HepG2 (cell line): ENCODE data around the gene USP38. TPM values are rescaled to one million over a fixed set of nuclear protein-coding genes. Genes with fewer than 3 reads are reported as not detected.

Experiments
- ATAC-seq: fragments of 200-7000 bp; cut with Tn5 transposase; 3 replicates; pipeline ENCODE4 v1.9.1; 2020; ENCODE audit warnings: mild to moderate bottlenecking, moderate library complexity
- BruUV-seq: library from RNA; stranded (reverse); fragments of 400-500 nt; replicated peaks from 2 replicates; lab custom pipeline; 2021; lab: Mats Ljungman, UMichigan
- CTCF ChIA-PET: fragments of 300-600 bp; formaldehyde crosslinking; extraction: SDS; loops from one replicate; lab custom pipeline; 2021; ENCODE audit warnings: low total read pairs, inconsistent platforms, low intra/inter-chr PET ratio; lab: Yijun Ruan, JAX
- POLR2A ChIA-PET: fragments of 350-600 bp; sonication (Branson Sonifier 250); formaldehyde crosslinking; loops from one replicate; lab custom pipeline; 2020; ENCODE audit warnings: antibody characterized with exemption, inconsistent platforms; lab: Yijun Ruan, JAX
- DNase-seq: peaks from one replicate; pipeline ENCODE4 v3.0.0-alpha.2; 2015; ENCODE audit warnings: low spot score
- FAIRE-seq: peaks from 3 replicates; lab custom pipeline; 2011; peaks lifted over from hg19 to GRCh38; lab: Jason Lieb, UNC
- H2AFZ ChIP-seq: one replicate; pipeline ENCODE4 v1.6.1; 2011; ENCODE audit warnings: low read length, inconsistent platforms
- H3K27ac ChIP-seq: fragments of 300-600 bp; 3 replicates; pipeline ENCODE4 v1.8.0; 2011; ENCODE audit warnings: mixed run types, mild to moderate bottlenecking, mixed read lengths, low read length, inconsistent platforms; ENCODE audit not compliant: insufficient read depth; ENCODE audit errors: extremely low read length
- H3K27me3 ChIP-seq, 2 experiments: fragments of 200-600 bp in 1 of 2; 2 replicates in 1 of 2; 3 replicates in 1 of 2; pipeline versions ENCODE4 v1.6.0 to v1.8.0; 2011; ENCODE audit warnings: low read length in 2 of 2, mild to moderate bottlenecking in 2 of 2, moderate library complexity in 2 of 2, inconsistent platforms in 1 of 2; ENCODE audit not compliant: insufficient read depth in 2 of 2, control insufficient read depth in 1 of 2
- H3K36me3 ChIP-seq, 2 experiments: fragments of 200-600 bp in 1 of 2; replicated peaks in 1 of 2; 2 replicates in 1 of 2; 3 replicates in 1 of 2; pipeline versions ENCODE4 v1.5.1 to v1.8.0; 2011; ENCODE audit warnings: low read length in 2 of 2, inconsistent platforms in 1 of 2; ENCODE audit not compliant: insufficient read depth in 2 of 2, control insufficient read depth in 1 of 2
- H3K4me1 ChIP-seq: 2 replicates; pipeline ENCODE4 v1.5.1; 2012; ENCODE audit warnings: low read length, inconsistent platforms; ENCODE audit not compliant: insufficient read depth
- H3K4me2 ChIP-seq: 2 replicates; pipeline ENCODE4 v1.6.0; 2011; ENCODE audit warnings: low read depth, low read length, inconsistent platforms
- H3K4me3 ChIP-seq, 3 experiments: fragments of 200-600 bp in 1 of 3; sonication (generic), shearing (Covaris generic) in 1 of 3; replicated peaks in 1 of 3; 2 replicates each; pipeline ENCODE4 v1.5.1; 2011 to 2016; ENCODE audit warnings: low read length in 3 of 3, inconsistent platforms in 2 of 3, low read depth in 2 of 3, mild to moderate bottlenecking in 2 of 3, control low read depth in 1 of 3, mixed read lengths in 1 of 3; ENCODE audit not compliant: insufficient read depth in 1 of 3
- H3K79me2 ChIP-seq: one replicate; pipeline ENCODE4 v1.6.1; 2011; ENCODE audit warnings: low read length, inconsistent platforms; ENCODE audit not compliant: insufficient read depth
- H3K9ac ChIP-seq: 2 replicates; pipeline ENCODE4 v1.6.0; 2011; ENCODE audit warnings: mild to moderate bottlenecking, low read depth, low read length, inconsistent platforms; ENCODE audit not compliant: insufficient read depth
- H3K9me3 ChIP-seq: 2 replicates; pipeline ENCODE4 v1.5.1; 2012; ENCODE audit warnings: mild to moderate bottlenecking, low read length
- H4K20me1 ChIP-seq: 2 replicates; pipeline ENCODE4 v1.6.0; 2011; ENCODE audit warnings: inconsistent platforms, mild to moderate bottlenecking, low read length, moderate library complexity; ENCODE audit not compliant: insufficient read depth
- FOXK2 ChIP-seq: fragments of 450-650 bp; IDR thresholded peaks from 2 replicates; pipeline ENCODE4 v1.6.1; 2016
- MAFF ChIP-seq: IDR thresholded peaks from 2 replicates; pipeline ENCODE4 v1.6.1; 2011; ENCODE audit warnings: low read depth, low read length, improper control_type of control experiment
- MAFK ChIP-seq, 2 experiments: IDR thresholded peaks in 1 of 2; conservative IDR thresholded peaks in 1 of 2; 2 replicates each; pipeline ENCODE4 v1.6.1; 2011; ENCODE audit warnings: improper control_type of control experiment in 2 of 2, low read length in 2 of 2
- NFATC3 ChIP-seq: sonication (generic); formaldehyde crosslinking; IDR thresholded peaks from 2 replicates; pipeline ENCODE4 v1.5.1; 2020; ENCODE audit warnings: mild to moderate bottlenecking, missing genetic modification reagents
- NR2F1 ChIP-seq, 2 experiments: fragments of 450-650 bp in 1 of 2; formaldehyde crosslinking in 1 of 2; IDR thresholded peaks; 2 replicates each; pipeline versions ENCODE4 v1.5.0 to v1.6.1; 2016 to 2020; ENCODE audit warnings: mild to moderate bottlenecking in 1 of 2, missing compliant biosample characterization in 1 of 2, missing genetic modification reagents in 1 of 2, moderate library complexity in 1 of 2
- NR2F6 ChIP-seq, 2 experiments: IDR thresholded peaks; 2 replicates each; pipeline ENCODE4 v1.6.1; 2016; ENCODE audit warnings: antibody characterized with exemption in 1 of 2, mild to moderate bottlenecking in 1 of 2
- ZNF281 ChIP-seq: sonication (generic); formaldehyde crosslinking; IDR thresholded peaks from 2 replicates; pipeline ENCODE4 v1.4.0; 2020; ENCODE audit warnings: missing genetic modification reagents, borderline replicate concordance
- ZNF282 ChIP-seq: fragments of 450-650 bp; IDR thresholded peaks from 2 replicates; pipeline ENCODE4 v1.6.1; 2018; ENCODE audit not compliant: partially characterized antibody
- ZNF326 ChIP-seq: sonication (generic); formaldehyde crosslinking; IDR thresholded peaks from 2 replicates; pipeline ENCODE4 v1.4.0; 2020; ENCODE audit warnings: missing genetic modification reagents, borderline replicate concordance
- ZNF569 ChIP-seq: sonication (generic); formaldehyde crosslinking; IDR thresholded peaks from 2 replicates; pipeline ENCODE4 v1.5.0; 2020; ENCODE audit warnings: mild to moderate bottlenecking, missing genetic modification reagents, moderate library complexity, borderline replicate concordance
- ZNF761 ChIP-seq: sonication (generic); formaldehyde crosslinking; conservative IDR thresholded peaks from 2 replicates; pipeline ENCODE4 v1.4.0; 2020; ENCODE audit warnings: mild to moderate bottlenecking, missing genetic modification reagents
- ZSCAN22 ChIP-seq: sonication (generic); formaldehyde crosslinking; IDR thresholded peaks from 2 replicates; pipeline ENCODE4 v1.4.0; 2020; ENCODE audit warnings: mild to moderate bottlenecking, missing genetic modification reagents
- WGBS: methylation state at CpG from one replicate; pipeline ENCODE4 v1.1.6; 2017; ENCODE audit warnings: low lambda C conversion rate; 5-methylcytosine and 5-hydroxymethylcytosine counted together
- in situ Hi-C: cut with HindIII; loops from 2 replicates; pipeline ENCODE4 v1.10.0; 2017; ENCODE audit warnings: low pct_unique_long_range_greater_than_20kb; ENCODE audit not compliant: extremely low pct_ligation_motif_present
- intact Hi-C: fragments of 100-400 bp; cut with micrococcal nuclease; formaldehyde crosslinking; loops from one replicate; pipeline ENCODE4 v1.10.0; 2022; ENCODE audit not compliant: unreplicated experiment
- polyA plus RNA-seq, 8 experiments: library from polyadenylated mRNA; depleted of rRNA in 3 of 8; stranded (reverse) in 7 of 8; unstranded in 1 of 8; fragments of >200 nt; fragmentation: Illumina TruSeq in 4 of 8; extraction: Trizol in 4 of 8; gene quantifications; 2 replicates each; pipeline versions ENCODE4 v1.2.1 to v1.2.3, GENCODE V29; 2011 to 2016; ENCODE audit warnings: low read depth in 4 of 8, missing spikeins in 1 of 8, mixed read lengths in 1 of 8; ENCODE audit not compliant: insufficient read depth in 1 of 8
- total RNA-seq, 5 experiments: library from RNA; depleted of rRNA; stranded (reverse); fragments of >200 nt; fragmentation: Illumina TruSeq; extraction: Trizol; gene quantifications; 2 replicates each; pipeline ENCODE4 v1.2.3, GENCODE V29; 2016; ENCODE audit warnings: low read depth in 1 of 5
- TF ChIP-seq, protein P1 (sequence below): fragments of 450-650 bp; IDR thresholded peaks from 2 replicates; pipeline ENCODE4 v1.6.1; 2016

The USP38 gene
- total and polyA plus RNA-seq, 2 of the 13 experiments (the other 11 are each of a cell fraction or from before 2014, with no cell fraction given) = 4.5 to 11.8 TPM

GRCh38 chr4:143240939-143241679, 56.4 kb downstream of the USP38 start:
- no peaks in the 10 kb centered on the region for H4K20me1 ChIP-seq
- ATAC-seq = peak; percentile 70
- H3K27me3 ChIP-seq = no peaks in the 10 kb centered on the region
- H3K9me3 ChIP-seq = peaks cover 3% of the 10 kb centered on the region; the same call in 1 of the 2 replicates
- H3K4me3 ChIP-seq = no peak overlapping the region
- no peak for TF ChIP-seq ZSCAN22
- TF ChIP-seq FOXK2 = no peak
- peak in 1 of 2 experiments; percentile 54; a peak in 2 of 4 replicates for TF ChIP-seq NR2F1 (CRISPR knock-in tag; IDR thresholded peaks at IDR 0.05)
- TF ChIP-seq NR2F6 (IDR thresholded peaks at IDR 0.05) = no peak; the same call in none of the 2 replicates
- TF ChIP-seq NR2F6 (CRISPR knock-in tag; IDR thresholded peaks at IDR 0.05) = peak; percentile 49; the same call in 1 of the 2 replicates
- in situ Hi-C loops = no loop called here
- H3K79me2 ChIP-seq = no peaks in the 10 kb centered on the region
- ChIA-PET POLR2A (interaction anchor here (1.8 to 2.7 kb wide), 2 partner anchors 16 to 96 kb away, joined by 4 to 11 read pairs; no protein-coding TSS in a partner anchor), CTCF (no interaction called here)
- FAIRE-seq = no peak
- WGBS = 15% methylated on average over 1 of the region's 1 CpG
- peak overlapping the region; percentile 26; the same call in 1 of the 2 replicates for H3K4me2 ChIP-seq
- no peaks in the 10 kb centered on the region for H3K36me3 ChIP-seq
- H3K9ac ChIP-seq = no peak overlapping the region
- H2AFZ ChIP-seq = no peak overlapping the region
- no peak overlapping the region for H3K27ac ChIP-seq
- peak; percentile 43 for DNase-seq
- intact Hi-C loops = loop anchor here (2.0 kb wide), 1 partner anchor 16 kb away; no protein-coding TSS in a partner anchor
- BruUV-seq = no TSS peak
- H3K4me1 ChIP-seq = peaks cover 21% of the 10 kb centered on the region

DNA sequence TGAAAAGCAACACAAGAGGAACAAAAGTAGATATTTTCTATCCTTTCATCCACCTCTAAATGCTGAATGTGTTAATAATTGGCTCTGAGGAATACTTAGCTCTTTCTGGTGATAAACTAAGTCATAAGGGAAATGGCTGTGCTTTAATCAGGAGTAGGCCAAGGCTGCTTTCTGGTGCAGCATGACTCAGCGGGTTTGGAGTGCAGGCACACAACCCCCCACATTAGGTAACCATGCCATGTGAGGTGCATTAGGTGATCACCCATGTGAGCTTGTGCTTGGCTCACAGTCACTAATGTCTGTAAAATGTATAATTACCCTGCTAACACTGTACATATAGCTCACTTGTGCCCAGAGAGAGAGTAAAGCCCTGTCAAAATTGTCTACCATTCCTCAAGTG, 57.2 kb downstream of the USP38 start:
- ChIA-PET CTCF (no interaction called here), POLR2A (interaction anchor here (1.8 to 2.7 kb wide), 2 partner anchors 17 to 95 kb away, joined by 4 to 11 read pairs; no protein-coding TSS in a partner anchor)
- Histone ChIP-seq H3K4me3 (no peak overlapping the region), H3K9me3 (peaks cover 3% of the 10 kb centered on the region; the same call in 1 of the 2 replicates), H2AFZ (no peak overlapping the region), H3K79me2 (no peaks in the 10 kb centered on the region), H3K4me1 (peaks cover 21% of the 10 kb centered on the region), H3K27me3 (no peaks in the 10 kb centered on the region), H3K9ac (no peak overlapping the region), H3K36me3 (no peaks in the 10 kb centered on the region), H3K4me2 (peak overlapping the region; percentile 26; the same call in 1 of the 2 replicates), H4K20me1 (no peaks in the 10 kb centered on the region), H3K27ac (no peak overlapping the region)
- in situ Hi-C loops = no loop called here
- DNase-seq (peak; percentile 24), FAIRE-seq (no peak), ATAC-seq (no peak)
- intact Hi-C loops = loop anchor here (2.0 kb wide), 1 partner anchor 17 kb away; no protein-coding TSS in a partner anchor
- BruUV-seq = no TSS peak
- no CpG with 5 or more reads among the region's 1 CpG for WGBS
- peak; percentile 41; the same call in 1 of the 2 replicates for TF ChIP-seq MAFF
- TF ChIP-seq ZNF569 = no peak
- TF ChIP-seq, protein P1, sequence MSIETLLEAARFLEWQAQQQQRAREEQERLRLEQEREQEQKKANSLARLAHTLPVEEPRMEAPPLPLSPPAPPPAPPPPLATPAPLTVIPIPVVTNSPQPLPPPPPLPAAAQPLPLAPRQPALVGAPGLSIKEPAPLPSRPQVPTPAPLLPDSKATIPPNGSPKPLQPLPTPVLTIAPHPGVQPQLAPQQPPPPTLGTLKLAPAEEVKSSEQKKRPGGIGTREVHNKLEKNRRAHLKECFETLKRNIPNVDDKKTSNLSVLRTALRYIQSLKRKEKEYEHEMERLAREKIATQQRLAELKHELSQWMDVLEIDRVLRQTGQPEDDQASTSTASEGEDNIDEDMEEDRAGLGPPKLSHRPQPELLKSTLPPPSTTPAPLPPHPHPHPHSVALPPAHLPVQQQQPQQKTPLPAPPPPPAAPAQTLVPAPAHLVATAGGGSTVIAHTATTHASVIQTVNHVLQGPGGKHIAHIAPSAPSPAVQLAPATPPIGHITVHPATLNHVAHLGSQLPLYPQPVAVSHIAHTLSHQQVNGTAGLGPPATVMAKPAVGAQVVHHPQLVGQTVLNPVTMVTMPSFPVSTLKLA = no peak
- no peak for TF ChIP-seq NFATC3 (CRISPR knock-in tag)
- no peak for TF ChIP-seq ZNF282
- TF ChIP-seq ZNF326 (CRISPR knock-in tag) = no peak
- no peak for TF ChIP-seq ZNF761 (CRISPR knock-in tag)
- peak; percentile 45 to 69 for TF ChIP-seq MAFK (conservative IDR thresholded peaks at IDR 0.05 in 1 of 2, IDR thresholded peaks at IDR 0.05 in 1 of 2; ENCODE audit: low read length in 2 of 2)
- TF ChIP-seq ZNF281 (CRISPR knock-in tag) = peak; percentile 89
